ENCODE results near the gene MAPK11. TPM values are rescaled to one million over a fixed set of nuclear protein-coding genes. Genes with fewer than 3 reads are reported as not detected.
A peak's percentile ranks its signal among the peaks of the same experiment; 100 is the strongest.

The MAPK11 gene
- total and polyA plus RNA-seq, 9 of the 15 experiments (the other 6 are each of a cell fraction or from before 2014, with no cell fraction given), result 0.06 to 14.6 (median 5.3) TPM

DNA sequence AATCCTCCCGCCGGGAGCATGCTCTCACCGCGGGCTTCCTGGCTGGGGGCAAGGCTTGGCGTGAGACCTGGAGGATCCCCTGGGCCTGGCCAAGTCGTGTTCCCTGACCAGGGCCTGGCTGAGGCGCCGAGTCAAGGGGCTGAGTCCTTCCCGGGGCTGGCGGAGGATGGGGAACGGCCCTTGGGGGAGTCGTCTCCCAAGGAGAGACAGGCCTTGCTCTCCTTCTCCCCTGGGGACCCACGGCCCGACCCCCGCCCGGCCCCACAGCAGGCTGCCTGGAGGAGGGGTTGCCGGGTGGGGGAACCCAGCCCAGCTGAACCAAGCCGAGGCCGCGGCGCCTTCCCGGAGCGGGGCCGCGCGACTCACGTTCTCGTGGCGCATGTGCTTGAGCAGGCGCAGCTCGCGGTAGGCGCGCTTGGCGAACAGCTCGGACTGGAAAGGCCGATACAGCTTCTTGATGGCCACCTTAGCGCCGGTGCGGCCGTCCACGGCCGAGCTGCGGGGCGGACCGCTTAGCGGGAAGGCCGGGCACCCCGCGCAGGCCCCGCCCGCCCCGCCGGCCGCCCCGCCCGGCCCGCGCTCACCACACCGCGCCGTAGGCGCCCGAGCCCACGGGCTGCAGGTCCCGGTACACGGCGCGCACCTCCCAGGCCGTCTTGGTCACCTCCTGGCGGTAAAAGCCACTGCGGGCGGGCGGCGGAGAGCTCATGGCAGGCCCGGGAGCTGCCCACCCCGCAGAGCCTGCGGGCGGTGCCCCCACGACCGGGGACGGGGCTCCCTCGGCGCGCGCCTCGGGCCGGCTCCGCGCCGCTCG lies 9.2 kb downstream of the MAPK11 start (continued):
- TF ChIP-seq BACH1 (tag; IDR thresholded peaks at IDR 0.05), result no peak
- TF ChIP-seq XRCC3 (IDR thresholded peaks at IDR 0.05), result no peak
- no peak for TF ChIP-seq PYGO2 (tag; IDR thresholded peaks at IDR 0.05)
- TF ChIP-seq DIDO1 (tag; IDR thresholded peaks at IDR 0.05; ENCODE audit: low read depth), result no peak

DNA sequence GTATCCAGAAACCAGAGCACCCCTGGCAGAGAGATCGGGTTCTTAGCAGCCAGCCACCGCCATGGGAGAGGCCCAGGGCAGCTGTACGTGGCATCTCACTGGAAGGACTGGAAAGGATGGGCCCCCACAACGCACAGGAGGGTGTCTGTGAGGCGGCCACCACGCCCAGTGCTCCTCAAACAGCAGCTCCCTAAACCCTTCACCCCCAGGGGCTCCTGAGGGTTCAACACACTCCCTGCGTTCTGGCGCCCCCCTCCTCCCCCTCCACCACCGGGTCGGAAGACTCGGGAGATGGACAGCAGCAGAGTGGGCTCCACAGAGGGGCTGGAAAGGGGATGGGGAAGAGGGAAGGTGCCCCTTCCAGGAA lies 9.8 kb downstream of the MAPK11 start:
- H3K9me3 ChIP-seq (replicated peaks; ENCODE audit: control insufficient read depth, insufficient read depth, low read depth, low read length), result no peaks in the 10 kb centered on the region
- H3K4me1 ChIP-seq (replicated peaks in 1 of 2; ENCODE audit: control insufficient read depth in 2 of 2, insufficient read depth in 2 of 2, low read length in 2 of 2), result peaks cover 15 to 90% of the 10 kb centered on the region in 2 experiments; a peak in 4 of 5 replicates
- ATAC-seq, result peak; percentile 11
- intact Hi-C loops (cut with micrococcal nuclease), result no loop called here
- no TSS peak for BruUV-seq (replicated peaks)
- H3K27me3 ChIP-seq (ENCODE audit: control insufficient read depth in 2 of 2, insufficient read depth in 2 of 2, low read length in 2 of 2), result no peaks in the 10 kb centered on the region
- in situ Hi-C loops (cut with MboI), result no loop called here
- POLR2A ChIA-PET, result no interaction called here
- WGBS (ENCODE audit: insufficient coverage, low coverage, missing lambda C conversion rate), result 11% methylated on average over 3 of the region's 11 CpGs
- peak overlapping the region; percentile 72 to 95 for H3K9ac ChIP-seq (ENCODE audit: insufficient read depth in 1 of 2, low read depth in 2 of 2, low read length in 2 of 2)
- peak overlapping the region; percentile 64 for H3K4me3 ChIP-seq
- DNase-seq (ENCODE audit: extremely low read depth in 1 of 4, low spot score in 3 of 4), result peak in 1 of 4 experiments; percentile 25
- H3K36me3 ChIP-seq (ENCODE audit: control insufficient read depth, insufficient read depth, low read length), result peaks cover 38% of the 10 kb centered on the region; the same call in 1 of the 3 replicates
- H2AFZ ChIP-seq (ENCODE audit: low read depth, low read length), result 0 out of 2 replicates have a peak overlapping the region, but pooled peaks have one; percentile 4
- FAIRE-seq, result no peak
- peaks cover 27% of the 10 kb centered on the region for H3K79me2 ChIP-seq (ENCODE audit: control insufficient read depth, insufficient read depth, low read length)
- peak overlapping the region; percentile 76 for H3K27ac ChIP-seq (ENCODE audit: extremely low read depth, low read depth, low read length)
- H4K20me1 ChIP-seq (replicated peaks; ENCODE audit: control insufficient read depth, insufficient read depth, low read length), result no peaks in the 10 kb centered on the region
- CTCF ChIA-PET (ENCODE audit: low intra/inter-chr PET ratio), result no interaction called here
- TF ChIP-seq CBX8 (IDR thresholded peaks at IDR 0.05; ENCODE audit: borderline replicate concordance, extremely low read depth, low read depth, low read length, poor library complexity, severe bottlenecking) (no peak), ZNF584 (CRISPR knock-in tag; IDR thresholded peaks at IDR 0.05; ENCODE audit: low read depth) (no peak), RBM34 (IDR thresholded peaks at IDR 0.05; ENCODE audit: borderline replicate concordance, insufficient read depth, low read length) (no peak), TEAD1 (CRISPR knock-in tag; IDR thresholded peaks at IDR 0.05) (0 out of 4 replicates have a peak, but pooled peaks of 1 of the 2 experiments have one; percentile 24), ARNT (IDR thresholded peaks at IDR 0.05) (no peak), POLR2A (conservative IDR thresholded peaks at IDR 0.05) (0 out of 2 replicates have a peak, but pooled peaks have one; percentile 8), RBBP5 (IDR thresholded peaks at IDR 0.05; ENCODE audit: borderline replicate concordance, insufficient read depth, low read length, poor library complexity, severe bottlenecking) (peak; percentile 1)
- no peaks in the 10 kb centered on the region for H3K9me1 ChIP-seq (ENCODE audit: control insufficient read depth, insufficient read depth, low read length)
- peak overlapping the region; percentile 79 for H3K4me2 ChIP-seq (ENCODE audit: insufficient read depth, low read length)

Measured in K562 (cell line).